Measurements from ENCODE around the gene MMP17. TPM values are rescaled to one million over a fixed set of nuclear protein-coding genes. Genes with fewer than 3 reads are reported as not detected.

MMP17 gene
- total RNA-seq, 2 experiments from 2014 or later, result 0.17 to 0.27 TPM

GRCh38 chr12:131799195-131799594, 29.0 kb upstream of the MMP17 start:
- Histone ChIP-seq H3K9me3 (ENCODE audit: control insufficient read depth in 1 of 2, insufficient read depth in 1 of 2, low read length in 2 of 2) (peaks cover 0 to 8% of the 10 kb centered on the region in 2 experiments), H3K27ac (ENCODE audit: low read depth in 1 of 2, low read length in 2 of 2) (no peak overlapping the region), H3K27me3 (ENCODE audit: control insufficient read depth in 1 of 2, insufficient read depth in 2 of 2, low read length in 2 of 2) (no peaks in the 10 kb centered on the region), H3K4me3 (ENCODE audit: low read length) (no peak overlapping the region), H3K4me1 (ENCODE audit: insufficient read depth, low read length) (no peaks in the 10 kb centered on the region), H3K36me3 (ENCODE audit: insufficient read depth, low read length) (peaks cover 62% of the 10 kb centered on the region)
- intact Hi-C loops (cut with DNase I, micrococcal nuclease), result no loop called here
- peaks cover 72% of the 10 kb centered on the region for H3K36me3 Mint-ChIP-seq (ENCODE audit: low read depth)
- no peak overlapping the region for H3K27ac Mint-ChIP-seq
- ChIA-PET CTCF (no interaction called here), POLR2A (no interaction called here)
- DNase-seq (no peak), ATAC-seq (ENCODE audit: poor library complexity) (no peak)
- no peaks in the 10 kb centered on the region for H3K27me3 Mint-ChIP-seq
- H3K9me3 Mint-ChIP-seq, result no peaks in the 10 kb centered on the region
- no peak for TF ChIP-seq CTCF (IDR thresholded peaks at IDR 0.05)
- H3K4me1 Mint-ChIP-seq (ENCODE audit: low read depth), result no peaks in the 10 kb centered on the region
- H3K4me3 Mint-ChIP-seq, result no peak overlapping the region

GRCh38 chr12:131799828-131800593, 28.2 kb upstream of the MMP17 start:
- no peak overlapping the region for H3K27ac ChIP-seq (ENCODE audit: low read depth in 1 of 2, low read length in 2 of 2)
- POLR2A ChIA-PET, result no interaction called here
- H3K36me3 Mint-ChIP-seq (ENCODE audit: low read depth), result peaks cover 63% of the 10 kb centered on the region

GRCh38 chr12:131800594-131801135, 27.5 kb upstream of the MMP17 start:
- Mint-ChIP-seq H3K4me1 (ENCODE audit: low read depth) (no peaks in the 10 kb centered on the region), H3K4me3 (no peak overlapping the region), H3K9me3 (peaks cover 3% of the 10 kb centered on the region), H3K27ac (no peak overlapping the region), H3K36me3 (ENCODE audit: low read depth) (peaks cover 59% of the 10 kb centered on the region), H3K27me3 (no peaks in the 10 kb centered on the region)
- Histone ChIP-seq H3K27me3 (ENCODE audit: control insufficient read depth in 1 of 2, insufficient read depth in 2 of 2, low read length in 2 of 2) (no peaks in the 10 kb centered on the region), H3K4me3 (ENCODE audit: low read length) (no peak overlapping the region), H3K36me3 (ENCODE audit: insufficient read depth, low read length) (peaks cover 48% of the 10 kb centered on the region), H3K4me1 (ENCODE audit: insufficient read depth, low read length) (no peaks in the 10 kb centered on the region), H3K27ac (ENCODE audit: low read depth in 1 of 2, low read length in 2 of 2) (no peak overlapping the region), H3K9me3 (ENCODE audit: control insufficient read depth in 1 of 2, insufficient read depth in 1 of 2, low read length in 2 of 2) (peaks cover 0 to 8% of the 10 kb centered on the region in 2 experiments)
- ChIA-PET POLR2A (no interaction called here), CTCF (no interaction called here)
- no peak for TF ChIP-seq CTCF (IDR thresholded peaks at IDR 0.05)
- no peak for ATAC-seq (ENCODE audit: poor library complexity)
- intact Hi-C loops (cut with DNase I, micrococcal nuclease), result no loop called here
- DNase-seq, result no peak

More at GRCh38 chr12:131799828-131800593, 28.2 kb upstream of the MMP17 start:
- H3K27me3 ChIP-seq (ENCODE audit: control insufficient read depth in 1 of 2, insufficient read depth in 2 of 2, low read length in 2 of 2), result no peaks in the 10 kb centered on the region
- H3K9me3 ChIP-seq (ENCODE audit: control insufficient read depth in 1 of 2, insufficient read depth in 1 of 2, low read length in 2 of 2), result peaks cover 0 to 8% of the 10 kb centered on the region in 2 experiments
- Mint-ChIP-seq H3K4me3 (no peak overlapping the region), H3K27me3 (no peaks in the 10 kb centered on the region), H3K27ac (no peak overlapping the region), H3K4me1 (ENCODE audit: low read depth) (no peaks in the 10 kb centered on the region), H3K9me3 (no peaks in the 10 kb centered on the region)
- ATAC-seq (ENCODE audit: poor library complexity) (no peak), DNase-seq (no peak)
- no peaks in the 10 kb centered on the region for H3K4me1 ChIP-seq (ENCODE audit: insufficient read depth, low read length)
- CTCF ChIA-PET, result no interaction called here
- intact Hi-C loops (cut with DNase I, micrococcal nuclease), result no loop called here
- no peak overlapping the region for H3K4me3 ChIP-seq (ENCODE audit: low read length)
- no peak for TF ChIP-seq CTCF (IDR thresholded peaks at IDR 0.05)
- peaks cover 54% of the 10 kb centered on the region for H3K36me3 ChIP-seq (ENCODE audit: insufficient read depth, low read length)
